SW 1271 (cell line): Measurements from ENCODE around the gene WDFY4.

Source experiments
- DNase-seq, 2 experiments: peaks; one replicate each; lab custom pipeline; 2025; lab: John Stamatoyannopoulos, UW

Gene WDFY4

GRCh38 chr10:49024484-49024883 lies 339.8 kb downstream of the WDFY4 start:
- DNase-seq: no peak

- DNase-seq: no peak
These were observed 340.8 kb downstream of the WDFY4 start for GRCh38 chr10:49025347-49025983.

DNA sequence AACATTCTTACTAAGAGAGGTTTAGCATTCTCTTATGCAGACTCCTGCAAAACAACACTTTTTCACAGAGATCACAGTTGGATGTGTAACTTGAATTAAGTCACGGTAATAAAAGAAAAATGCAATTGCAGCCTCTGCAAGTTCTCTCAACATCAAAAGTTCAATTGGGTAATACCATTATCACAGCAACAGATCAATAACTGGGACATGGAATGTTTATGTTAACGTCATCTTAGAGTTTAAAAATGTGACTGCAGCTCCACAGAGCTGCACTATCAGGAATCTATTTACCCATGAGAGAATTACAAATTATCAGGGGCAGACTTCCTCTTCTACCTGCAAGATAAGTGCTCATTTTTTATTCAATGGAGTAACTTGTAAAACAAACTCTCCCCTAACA lies 344.0 kb downstream of the WDFY4 start:
- no peak for DNase-seq

DNA sequence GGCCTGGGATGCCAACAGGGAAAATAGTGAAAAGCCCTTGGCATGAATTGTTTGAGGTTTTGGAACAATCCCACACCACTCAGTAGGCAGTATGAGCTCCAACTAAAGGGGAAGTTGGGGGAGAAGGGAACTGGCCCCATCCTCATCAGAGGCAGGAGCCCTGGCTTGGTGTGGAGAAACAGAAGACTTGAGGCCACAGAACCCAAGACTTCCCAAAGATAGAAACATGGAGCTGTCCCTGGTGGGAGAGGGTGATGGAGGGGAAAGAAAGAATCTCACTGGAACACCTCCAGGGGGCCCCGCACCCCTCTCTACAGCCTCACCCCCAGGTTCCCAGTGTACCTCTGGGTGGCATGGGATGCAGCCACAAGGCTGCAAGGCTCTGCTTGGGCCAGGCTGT lies 345.0 kb downstream of the WDFY4 start:
- DNase-seq: no peak
